Measurements from ENCODE around the gene KANSL1. TPM values are rescaled to one million over a fixed set of nuclear protein-coding genes. Genes with fewer than 3 reads are reported as not detected.

KANSL1 gene
- total and polyA plus RNA-seq, 2 of the 4 experiments (the other 2 are of a cell fraction), result 19.1 to 49.6 TPM

- ChIA-PET CTCF (no interaction called here), POLR2A (ENCODE audit: unreplicated experiment) (no interaction called here)
- intact Hi-C loops (cut with micrococcal nuclease), result no loop called here
- Histone ChIP-seq H2AK5ac (ENCODE audit: low read depth, low read length) (no peak overlapping the region), H4K8ac (ENCODE audit: low read depth in 2 of 2, low read length in 2 of 2) (no peak overlapping the region), H3K4me1 (ENCODE audit: control insufficient read depth, insufficient read depth, low read length) (no peaks in the 10 kb centered on the region), H2AFZ (replicated peaks; ENCODE audit: low read length, poor library complexity) (no peak overlapping the region), H3K36me3 (ENCODE audit: control insufficient read depth, insufficient read depth, low read length) (peaks cover 60% of the 10 kb centered on the region), H3K56ac (ENCODE audit: extremely low read depth, insufficient read depth, low read length) (no peak overlapping the region), H3K9me1 (ENCODE audit: insufficient read depth, low read length) (peaks cover 15% of the 10 kb centered on the region; the same call in 1 of the 2 replicates), H3K27ac (ENCODE audit: insufficient read depth, low read length) (no peak overlapping the region), H2BK5ac (ENCODE audit: low read depth, low read length, poor library complexity, severe bottlenecking) (no peak overlapping the region), H2AK9ac (replicated peaks; ENCODE audit: low read depth, low read length, poor library complexity) (no peak overlapping the region), H3K18ac (ENCODE audit: low read depth, low read length) (no peak overlapping the region), H2BK120ac (ENCODE audit: low read depth, low read length) (no peak overlapping the region), H3K4me3 (ENCODE audit: insufficient read depth, low read depth, low read length) (no peak overlapping the region), H3K27me3 (ENCODE audit: control insufficient read depth, insufficient read depth, low read length) (no peaks in the 10 kb centered on the region), H3K79me1 (ENCODE audit: low read depth in 1 of 2, low read length in 2 of 2) (peaks cover 11 to 29% of the 10 kb centered on the region in 2 experiments), H4K20me1 (ENCODE audit: insufficient read depth, low read length) (peaks cover 12% of the 10 kb centered on the region), H3K9me3 (ENCODE audit: control insufficient read depth, insufficient read depth, low read length) (no peaks in the 10 kb centered on the region), H3K9ac (ENCODE audit: low read depth, low read length) (no peak overlapping the region), H4K5ac (ENCODE audit: low read depth, low read length) (no peak overlapping the region), H3K4me2 (ENCODE audit: low read depth, low read length) (no peak overlapping the region), H3K14ac (replicated peaks; ENCODE audit: low read depth, low read length) (no peak overlapping the region), H4K91ac (ENCODE audit: insufficient read depth, low read depth, low read length) (no peak overlapping the region), H3K23ac (ENCODE audit: low read depth, low read length) (no peak overlapping the region), H2BK20ac (ENCODE audit: low read depth, low read length) (no peak overlapping the region), H2BK15ac (ENCODE audit: low read depth, low read length) (no peak overlapping the region), H3K4ac (ENCODE audit: low read depth, low read length) (no peak overlapping the region)
- ATAC-seq (ENCODE audit: low read depth), result no peak
- dilution Hi-C loops (cut with HindIII; ENCODE audit: low sequenced_read_pairs, unreplicated experiment), result no loop called here
- no CpG with 5 or more reads among the region's 11 CpGs for WGBS, 2 experiments (ENCODE audit: extremely low coverage in 2 of 2, insufficient read length in 1 of 2)
- no TSS peak for BruUV-seq (replicated peaks)
- in situ Hi-C loops (cut with MboI; ENCODE audit: low sequenced_read_pairs), result no loop called here
- TF ChIP-seq, protein P1, sequence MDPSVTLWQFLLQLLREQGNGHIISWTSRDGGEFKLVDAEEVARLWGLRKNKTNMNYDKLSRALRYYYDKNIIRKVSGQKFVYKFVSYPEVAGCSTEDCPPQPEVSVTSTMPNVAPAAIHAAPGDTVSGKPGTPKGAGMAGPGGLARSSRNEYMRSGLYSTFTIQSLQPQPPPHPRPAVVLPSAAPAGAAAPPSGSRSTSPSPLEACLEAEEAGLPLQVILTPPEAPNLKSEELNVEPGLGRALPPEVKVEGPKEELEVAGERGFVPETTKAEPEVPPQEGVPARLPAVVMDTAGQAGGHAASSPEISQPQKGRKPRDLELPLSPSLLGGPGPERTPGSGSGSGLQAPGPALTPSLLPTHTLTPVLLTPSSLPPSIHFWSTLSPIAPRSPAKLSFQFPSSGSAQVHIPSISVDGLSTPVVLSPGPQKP (IDR thresholded peaks at IDR 0.05; ENCODE audit: borderline replicate concordance, low read depth, low read length), result no peak
- TF ChIP-seq FOS (IDR thresholded peaks at IDR 0.05; ENCODE audit: low read depth, low read length) (no peak), BHLHE40 (IDR thresholded peaks at IDR 0.05; ENCODE audit: low read depth, low read length) (no peak), POLR2A (IDR thresholded peaks at IDR 0.05; ENCODE audit: low read depth, low read length) (no peak), SMC3 (IDR thresholded peaks at IDR 0.05; ENCODE audit: low read depth, low read length) (no peak), USF2 (IDR thresholded peaks at IDR 0.05; ENCODE audit: low read depth, low read length) (no peak)
- no peak for DNase-seq
Observed at GRCh38 chr17:46032909-46033308, 160.3 kb downstream of the KANSL1 start.

Data from IMR-90 (cell line).